Measurements from ENCODE around the gene FOXC1.

Gene FOXC1

DNA sequence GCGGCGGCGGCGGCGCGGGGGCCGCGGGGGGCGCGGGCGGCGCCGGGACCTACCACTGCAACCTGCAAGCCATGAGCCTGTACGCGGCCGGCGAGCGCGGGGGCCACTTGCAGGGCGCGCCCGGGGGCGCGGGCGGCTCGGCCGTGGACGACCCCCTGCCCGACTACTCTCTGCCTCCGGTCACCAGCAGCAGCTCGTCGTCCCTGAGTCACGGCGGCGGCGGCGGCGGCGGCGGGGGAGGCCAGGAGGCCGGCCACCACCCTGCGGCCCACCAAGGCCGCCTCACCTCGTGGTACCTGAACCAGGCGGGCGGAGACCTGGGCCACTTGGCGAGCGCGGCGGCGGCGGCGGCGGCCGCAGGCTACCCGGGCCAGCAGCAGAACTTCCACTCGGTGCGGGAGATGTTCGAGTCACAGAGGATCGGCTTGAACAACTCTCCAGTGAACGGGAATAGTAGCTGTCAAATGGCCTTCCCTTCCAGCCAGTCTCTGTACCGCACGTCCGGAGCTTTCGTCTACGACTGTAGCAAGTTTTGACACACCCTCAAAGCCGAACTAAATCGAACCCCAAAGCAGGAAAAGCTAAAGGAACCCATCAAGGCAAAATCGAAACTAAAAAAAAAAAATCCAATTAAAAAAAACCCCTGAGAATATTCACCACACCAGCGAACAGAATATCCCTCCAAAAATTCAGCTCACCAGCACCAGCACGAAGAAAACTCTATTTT lies 2.0 kb downstream of the FOXC1 start:
- no peaks in the 10 kb centered on the region for H3K36me3 ChIP-seq (ENCODE audit: control insufficient read depth in 2 of 2, insufficient read depth in 2 of 2, low read length in 2 of 2)
- H3K27me3 ChIP-seq (ENCODE audit: control insufficient read depth in 2 of 2, insufficient read depth in 2 of 2, low read length in 2 of 2) = peaks cover 47 to 72% of the 10 kb centered on the region in 2 donors
- peak overlapping the region; percentile 64 to 70 for H3K4me3 ChIP-seq (ENCODE audit: low read length in 2 of 2)
- peak overlapping the region in 1 of 2 donors; percentile 47 for H3K9ac ChIP-seq (ENCODE audit: low read depth in 1 of 2, low read length in 2 of 2)
- no peaks in the 10 kb centered on the region for H3K9me3 ChIP-seq (ENCODE audit: control insufficient read depth in 2 of 2, low read length in 2 of 2)
- H3K27ac ChIP-seq (ENCODE audit: low read depth in 2 of 2, low read length in 2 of 2) = no peak overlapping the region
- peaks cover 15 to 16% of the 10 kb centered on the region in 2 donors for H3K4me1 ChIP-seq (ENCODE audit: control insufficient read depth in 2 of 2, insufficient read depth in 2 of 2, low read length in 2 of 2)

DNA sequence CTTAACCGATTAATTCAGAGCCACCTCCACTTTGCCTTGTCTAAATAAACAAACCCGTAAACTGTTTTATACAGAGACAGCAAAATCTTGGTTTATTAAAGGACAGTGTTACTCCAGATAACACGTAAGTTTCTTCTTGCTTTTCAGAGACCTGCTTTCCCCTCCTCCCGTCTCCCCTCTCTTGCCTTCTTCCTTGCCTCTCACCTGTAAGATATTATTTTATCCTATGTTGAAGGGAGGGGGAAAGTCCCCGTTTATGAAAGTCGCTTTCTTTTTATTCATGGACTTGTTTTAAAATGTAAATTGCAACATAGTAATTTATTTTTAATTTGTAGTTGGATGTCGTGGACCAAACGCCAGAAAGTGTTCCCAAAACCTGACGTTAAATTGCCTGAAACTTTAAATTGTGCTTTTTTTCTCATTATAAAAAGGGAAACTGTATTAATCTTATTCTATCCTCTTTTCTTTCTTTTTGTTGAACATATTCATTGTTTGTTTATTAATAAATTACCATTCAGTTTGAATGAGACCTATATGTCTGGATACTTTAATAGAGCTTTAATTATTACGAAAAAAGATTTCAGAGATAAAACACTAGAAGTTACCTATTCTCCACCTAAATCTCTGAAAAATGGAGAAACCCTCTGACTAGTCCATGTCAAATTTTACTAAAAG lies 2.7 kb downstream of the FOXC1 start:
- peaks cover 40 to 65% of the 10 kb centered on the region in 2 donors for H3K27me3 ChIP-seq (ENCODE audit: control insufficient read depth in 2 of 2, insufficient read depth in 2 of 2, low read length in 2 of 2)
- H3K4me3 ChIP-seq (ENCODE audit: low read length in 2 of 2) = peak overlapping the region in 1 of 2 donors; percentile 70
- no peaks in the 10 kb centered on the region for H3K9me3 ChIP-seq (ENCODE audit: control insufficient read depth in 2 of 2, low read length in 2 of 2)
- H3K36me3 ChIP-seq (ENCODE audit: control insufficient read depth in 2 of 2, insufficient read depth in 2 of 2, low read length in 2 of 2) = no peaks in the 10 kb centered on the region
- peaks cover 14 to 15% of the 10 kb centered on the region in 2 donors for H3K4me1 ChIP-seq (ENCODE audit: control insufficient read depth in 2 of 2, insufficient read depth in 2 of 2, low read length in 2 of 2)
- H3K27ac ChIP-seq (ENCODE audit: low read depth in 2 of 2, low read length in 2 of 2) = no peak overlapping the region
- H3K9ac ChIP-seq (ENCODE audit: low read depth in 1 of 2, low read length in 2 of 2) = no peak overlapping the region

DNA sequence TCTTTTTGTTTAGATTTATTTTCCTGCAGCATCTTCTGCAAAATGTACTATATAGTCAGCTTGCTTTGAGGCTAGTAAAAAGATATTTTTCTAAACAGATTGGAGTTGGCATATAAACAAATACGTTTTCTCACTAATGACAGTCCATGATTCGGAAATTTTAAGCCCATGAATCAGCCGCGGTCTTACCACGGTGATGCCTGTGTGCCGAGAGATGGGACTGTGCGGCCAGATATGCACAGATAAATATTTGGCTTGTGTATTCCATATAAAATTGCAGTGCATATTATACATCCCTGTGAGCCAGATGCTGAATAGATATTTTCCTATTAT lies 3.2 kb downstream of the FOXC1 start:
- Histone ChIP-seq H3K4me1 (ENCODE audit: control insufficient read depth in 2 of 2, insufficient read depth in 2 of 2, low read length in 2 of 2) (peaks cover 10 to 15% of the 10 kb centered on the region in 2 donors), H3K9me3 (ENCODE audit: control insufficient read depth in 2 of 2, low read length in 2 of 2) (no peaks in the 10 kb centered on the region), H3K9ac (ENCODE audit: low read depth in 1 of 2, low read length in 2 of 2) (no peak overlapping the region), H3K36me3 (ENCODE audit: control insufficient read depth in 2 of 2, insufficient read depth in 2 of 2, low read length in 2 of 2) (no peaks in the 10 kb centered on the region), H3K27ac (ENCODE audit: low read depth in 2 of 2, low read length in 2 of 2) (no peak overlapping the region), H3K4me3 (ENCODE audit: low read length in 2 of 2) (no peak overlapping the region), H3K27me3 (ENCODE audit: control insufficient read depth in 2 of 2, insufficient read depth in 2 of 2, low read length in 2 of 2) (peaks cover 35 to 60% of the 10 kb centered on the region in 2 donors)

DNA sequence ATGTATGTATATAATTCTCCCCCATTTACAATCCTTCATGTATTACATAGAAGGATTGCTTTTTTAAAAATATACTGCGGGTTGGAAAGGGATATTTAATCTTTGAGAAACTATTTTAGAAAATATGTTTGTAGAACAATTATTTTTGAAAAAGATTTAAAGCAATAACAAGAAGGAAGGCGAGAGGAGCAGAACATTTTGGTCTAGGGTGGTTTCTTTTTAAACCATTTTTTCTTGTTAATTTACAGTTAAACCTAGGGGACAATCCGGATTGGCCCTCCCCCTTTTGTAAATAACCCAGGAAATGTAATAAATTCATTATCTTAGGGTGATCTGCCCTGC lies 3.6 kb downstream of the FOXC1 start:
- H3K9me3 ChIP-seq (ENCODE audit: control insufficient read depth in 2 of 2, low read length in 2 of 2) = no peaks in the 10 kb centered on the region
- peak overlapping the region in 1 of 2 donors; percentile 30 for H3K4me3 ChIP-seq (ENCODE audit: low read length in 2 of 2)
- H3K27ac ChIP-seq (ENCODE audit: low read depth in 2 of 2, low read length in 2 of 2) = no peak overlapping the region
- H3K9ac ChIP-seq (ENCODE audit: low read depth in 1 of 2, low read length in 2 of 2) = no peak overlapping the region
- peaks cover 10 to 15% of the 10 kb centered on the region in 2 donors for H3K4me1 ChIP-seq (ENCODE audit: control insufficient read depth in 2 of 2, insufficient read depth in 2 of 2, low read length in 2 of 2)
- H3K27me3 ChIP-seq (ENCODE audit: control insufficient read depth in 2 of 2, insufficient read depth in 2 of 2, low read length in 2 of 2) = peaks cover 33 to 56% of the 10 kb centered on the region in 2 donors
- H3K36me3 ChIP-seq (ENCODE audit: control insufficient read depth in 2 of 2, insufficient read depth in 2 of 2, low read length in 2 of 2) = no peaks in the 10 kb centered on the region

DNA sequence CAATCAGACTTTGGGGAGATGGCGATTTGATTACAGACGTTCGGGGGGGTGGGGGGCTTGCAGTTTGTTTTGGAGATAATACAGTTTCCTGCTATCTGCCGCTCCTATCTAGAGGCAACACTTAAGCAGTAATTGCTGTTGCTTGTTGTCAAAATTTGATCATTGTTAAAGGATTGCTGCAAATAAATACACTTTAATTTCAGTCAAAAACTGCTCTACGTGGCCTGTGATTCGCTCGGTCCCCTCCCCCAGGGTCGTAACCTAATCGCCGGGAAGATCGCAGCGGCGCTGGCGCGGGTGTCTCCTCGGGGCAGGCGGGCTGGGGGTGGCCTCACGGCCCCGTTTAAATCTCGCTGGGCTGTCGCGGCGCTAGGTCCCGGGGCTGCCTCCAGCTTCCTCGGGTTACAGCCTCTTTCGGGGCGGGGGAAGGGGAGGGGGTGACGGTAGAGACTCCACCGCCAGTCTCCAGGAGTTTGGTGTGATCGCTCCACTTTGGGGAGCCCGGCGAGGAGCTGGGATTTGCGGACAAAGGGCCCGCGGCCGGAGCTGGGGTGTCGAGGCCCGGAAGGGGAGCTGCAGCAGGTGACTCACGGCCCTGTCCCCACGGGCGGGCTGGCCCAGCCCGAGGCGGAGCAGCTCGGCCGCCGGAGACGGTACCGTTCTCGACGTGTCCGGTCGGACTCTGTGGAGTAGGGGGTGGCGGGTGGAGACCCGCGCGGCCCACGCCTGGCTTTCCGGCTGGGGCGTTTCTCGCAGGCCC lies 4.2 kb downstream of the FOXC1 start:
- Histone ChIP-seq H3K9ac (ENCODE audit: low read depth in 1 of 2, low read length in 2 of 2) (no peak overlapping the region), H3K27me3 (ENCODE audit: control insufficient read depth in 2 of 2, insufficient read depth in 2 of 2, low read length in 2 of 2) (peaks cover 31 to 50% of the 10 kb centered on the region in 2 donors), H3K9me3 (ENCODE audit: control insufficient read depth in 2 of 2, low read length in 2 of 2) (no peaks in the 10 kb centered on the region), H3K4me1 (ENCODE audit: control insufficient read depth in 2 of 2, insufficient read depth in 2 of 2, low read length in 2 of 2) (peaks cover 9 to 15% of the 10 kb centered on the region in 2 donors), H3K4me3 (ENCODE audit: low read length in 2 of 2) (peak overlapping the region in 1 of 2 donors; percentile 30), H3K27ac (ENCODE audit: low read depth in 2 of 2, low read length in 2 of 2) (no peak overlapping the region), H3K36me3 (ENCODE audit: control insufficient read depth in 2 of 2, insufficient read depth in 2 of 2, low read length in 2 of 2) (no peaks in the 10 kb centered on the region)

DNA sequence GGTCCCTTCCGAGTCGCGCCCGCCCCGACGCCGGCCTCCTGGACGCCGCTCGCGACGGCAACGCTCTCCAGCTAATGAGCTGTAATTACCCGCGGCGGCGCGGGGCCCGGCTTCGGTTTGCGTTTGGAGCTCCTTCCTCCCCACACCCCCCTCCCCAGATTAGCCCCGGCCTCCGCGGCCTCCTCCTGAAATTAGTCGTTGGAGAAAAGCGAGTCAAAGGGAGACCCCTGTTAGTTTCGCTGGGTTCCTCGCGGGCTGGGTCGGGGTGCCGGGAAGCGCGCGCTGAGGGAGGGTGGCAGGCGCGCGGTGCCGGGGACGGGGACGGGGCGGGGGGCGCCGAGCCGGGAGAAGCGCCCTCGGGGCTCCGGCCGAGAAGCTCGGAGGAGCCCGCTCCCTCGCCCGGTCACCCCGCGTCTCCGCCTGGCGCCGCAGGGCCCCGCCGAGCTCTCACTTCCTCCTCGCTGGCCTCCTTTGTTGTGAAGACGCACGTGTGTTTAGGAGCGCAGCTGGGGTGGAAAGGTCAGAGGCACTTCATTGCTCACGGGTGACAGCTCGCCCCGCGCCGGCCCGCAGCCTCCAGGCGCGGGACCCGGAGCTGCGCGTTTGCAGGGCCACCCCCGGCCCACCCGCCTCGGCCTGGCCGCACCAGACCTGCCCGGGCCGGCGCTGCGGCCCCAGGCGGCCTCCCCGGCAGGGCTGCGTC lies 4.9 kb downstream of the FOXC1 start:
- no peak overlapping the region for H3K9ac ChIP-seq (ENCODE audit: low read depth in 1 of 2, low read length in 2 of 2)
- peaks cover 31 to 45% of the 10 kb centered on the region in 2 donors for H3K27me3 ChIP-seq (ENCODE audit: control insufficient read depth in 2 of 2, insufficient read depth in 2 of 2, low read length in 2 of 2)
- peak overlapping the region in 1 of 2 donors; percentile 30 for H3K4me3 ChIP-seq (ENCODE audit: low read length in 2 of 2)
- H3K36me3 ChIP-seq (ENCODE audit: control insufficient read depth in 2 of 2, insufficient read depth in 2 of 2, low read length in 2 of 2) = no peaks in the 10 kb centered on the region
- no peaks in the 10 kb centered on the region for H3K9me3 ChIP-seq (ENCODE audit: control insufficient read depth in 2 of 2, low read length in 2 of 2)
- peaks cover 5 to 10% of the 10 kb centered on the region in 2 donors for H3K4me1 ChIP-seq (ENCODE audit: control insufficient read depth in 2 of 2, insufficient read depth in 2 of 2, low read length in 2 of 2)
- H3K27ac ChIP-seq (ENCODE audit: low read depth in 2 of 2, low read length in 2 of 2) = no peak overlapping the region

DNA sequence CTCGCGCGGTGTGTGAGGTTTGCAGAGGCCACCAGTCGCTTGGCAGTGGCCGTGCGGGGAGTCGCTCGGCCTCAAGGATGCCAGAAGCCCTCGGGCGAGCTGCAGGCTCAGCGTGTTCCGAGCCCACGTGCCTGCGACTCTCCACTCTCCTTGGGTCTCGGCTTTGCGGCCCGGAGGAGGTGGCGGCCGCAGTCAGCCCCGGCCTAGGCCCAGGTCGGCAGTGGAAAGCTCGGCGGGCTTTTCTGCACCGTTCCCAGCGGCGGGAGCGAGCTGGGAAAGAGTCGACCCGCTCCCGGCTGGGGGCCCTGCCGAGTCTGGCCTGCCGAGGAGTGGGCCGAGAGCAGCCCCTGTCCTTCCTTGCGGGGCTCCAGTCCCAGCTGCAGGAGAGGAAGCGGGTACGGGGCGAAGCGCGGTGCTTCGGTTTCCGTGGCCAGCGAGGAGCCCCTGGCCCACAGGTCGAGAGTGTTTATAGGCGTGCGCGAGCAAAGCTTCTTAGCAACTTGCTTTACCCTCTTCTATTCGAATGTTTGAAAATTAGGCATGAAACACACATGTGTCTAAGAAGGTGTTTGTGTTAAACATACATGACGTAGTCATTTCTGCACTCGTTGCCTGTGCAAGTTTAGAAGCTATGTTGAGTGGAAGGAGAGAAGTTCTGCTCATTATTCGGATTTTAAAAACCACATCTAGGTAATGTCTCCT lies 5.6 kb downstream of the FOXC1 start:
- Histone ChIP-seq H3K27ac (ENCODE audit: low read depth in 2 of 2, low read length in 2 of 2) (no peak overlapping the region), H3K9me3 (ENCODE audit: control insufficient read depth in 2 of 2, low read length in 2 of 2) (no peaks in the 10 kb centered on the region), H3K27me3 (ENCODE audit: control insufficient read depth in 2 of 2, insufficient read depth in 2 of 2, low read length in 2 of 2) (peaks cover 31 to 45% of the 10 kb centered on the region in 2 donors), H3K4me3 (ENCODE audit: low read length in 2 of 2) (no peak overlapping the region), H3K4me1 (ENCODE audit: control insufficient read depth in 2 of 2, insufficient read depth in 2 of 2, low read length in 2 of 2) (peaks cover 5 to 12% of the 10 kb centered on the region in 2 donors), H3K9ac (ENCODE audit: low read depth in 1 of 2, low read length in 2 of 2) (no peak overlapping the region), H3K36me3 (ENCODE audit: control insufficient read depth in 2 of 2, insufficient read depth in 2 of 2, low read length in 2 of 2) (no peaks in the 10 kb centered on the region)

DNA sequence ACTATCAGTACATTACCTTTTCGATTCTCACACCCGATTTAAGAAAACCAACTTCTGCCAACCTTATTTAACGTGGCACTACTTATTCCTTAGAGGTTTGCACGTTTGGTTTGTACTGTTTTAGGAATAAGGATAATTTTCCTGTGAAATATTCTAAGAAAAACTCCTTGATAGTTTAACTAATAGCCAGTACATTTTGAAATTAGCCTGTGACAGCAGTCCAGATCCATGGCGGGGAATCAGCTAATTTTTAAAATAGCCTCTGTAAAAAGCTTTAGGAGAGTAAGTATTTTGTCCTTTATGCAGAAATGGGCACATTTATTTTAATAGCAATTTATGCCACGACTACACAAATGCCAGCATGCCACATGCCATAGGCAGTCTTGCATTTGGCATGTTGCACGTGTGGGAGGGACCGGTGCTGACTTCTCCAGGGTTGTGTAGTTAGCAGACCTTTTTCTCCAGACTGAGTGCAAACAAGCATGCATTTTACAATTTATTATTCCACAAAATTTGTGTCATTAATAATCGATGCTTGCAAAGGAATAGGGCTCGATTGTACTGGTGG lies 6.2 kb downstream of the FOXC1 start:
- Histone ChIP-seq H3K27ac (ENCODE audit: low read depth in 2 of 2, low read length in 2 of 2) (no peak overlapping the region), H3K9me3 (ENCODE audit: control insufficient read depth in 2 of 2, low read length in 2 of 2) (no peaks in the 10 kb centered on the region), H3K36me3 (ENCODE audit: control insufficient read depth in 2 of 2, insufficient read depth in 2 of 2, low read length in 2 of 2) (no peaks in the 10 kb centered on the region), H3K4me1 (ENCODE audit: control insufficient read depth in 2 of 2, insufficient read depth in 2 of 2, low read length in 2 of 2) (peaks cover 3 to 8% of the 10 kb centered on the region in 2 donors), H3K4me3 (ENCODE audit: low read length in 2 of 2) (no peak overlapping the region), H3K9ac (ENCODE audit: low read depth in 1 of 2, low read length in 2 of 2) (no peak overlapping the region), H3K27me3 (ENCODE audit: control insufficient read depth in 2 of 2, insufficient read depth in 2 of 2, low read length in 2 of 2) (peaks cover 28 to 41% of the 10 kb centered on the region in 2 donors)

DNA sequence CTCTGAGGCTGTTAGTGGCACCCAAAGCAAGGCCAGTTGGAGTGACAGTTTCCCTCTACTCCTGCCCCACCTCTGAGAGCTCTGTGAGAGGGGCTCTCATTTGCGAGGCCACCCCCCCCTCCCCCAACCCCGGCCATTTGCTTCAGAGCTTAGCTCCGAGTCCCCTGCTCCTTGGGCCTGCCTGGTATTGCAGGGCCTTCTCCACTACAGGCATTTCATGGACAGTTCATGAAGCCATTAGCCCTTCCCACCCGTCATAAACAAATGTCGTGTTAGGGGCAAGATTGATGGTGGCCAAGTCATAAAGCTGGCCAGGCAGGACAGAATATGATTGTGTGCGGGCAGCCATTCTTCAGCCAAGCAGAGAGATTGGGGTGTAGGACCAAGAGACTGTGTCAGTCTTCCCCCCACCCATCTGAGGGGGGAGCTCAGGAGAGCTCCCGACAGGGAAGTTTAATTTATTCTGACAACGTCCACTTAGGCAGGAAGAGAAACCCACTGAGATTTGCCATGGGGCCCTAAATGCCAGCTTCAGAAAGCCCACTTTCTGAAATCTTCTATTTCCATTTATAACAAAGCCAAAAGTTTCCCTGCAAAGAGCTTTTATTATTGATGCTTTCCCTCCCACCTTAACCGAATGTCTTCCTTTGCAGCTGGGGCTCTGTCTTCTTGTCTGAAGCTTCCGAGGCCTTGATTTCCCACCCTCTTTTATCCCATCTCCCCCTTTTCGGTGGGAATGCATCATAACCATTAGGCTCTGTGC lies 7.2 kb downstream of the FOXC1 start:
- Histone ChIP-seq H3K4me1 (ENCODE audit: control insufficient read depth in 2 of 2, insufficient read depth in 2 of 2, low read length in 2 of 2) (peaks cover under 1 to 6% of the 10 kb centered on the region in 2 donors), H3K27me3 (ENCODE audit: control insufficient read depth in 2 of 2, insufficient read depth in 2 of 2, low read length in 2 of 2) (peaks cover 29 to 40% of the 10 kb centered on the region in 2 donors), H3K9ac (ENCODE audit: low read depth in 1 of 2, low read length in 2 of 2) (no peak overlapping the region), H3K36me3 (ENCODE audit: control insufficient read depth in 2 of 2, insufficient read depth in 2 of 2, low read length in 2 of 2) (no peaks in the 10 kb centered on the region), H3K27ac (ENCODE audit: low read depth in 2 of 2, low read length in 2 of 2) (no peak overlapping the region), H3K4me3 (ENCODE audit: low read length in 2 of 2) (no peak overlapping the region), H3K9me3 (ENCODE audit: control insufficient read depth in 2 of 2, low read length in 2 of 2) (no peaks in the 10 kb centered on the region)
